SW480 (cell line): ENCODE data around the gene CHD3.
A peak's percentile ranks its signal among the peaks of the same experiment; 100 is the strongest.
"Not testable (repeated sequence)": the region's sequence is repeated elsewhere in the genome, so short reads cannot be mapped to it uniquely, and the experiment has no call there.

ENCODE experiments used
- DNase-seq: peaks from one replicate; pipeline ENCODE4 v3.0.0-alpha.2; 2016; ENCODE audit warnings: low spot score

Gene CHD3

GRCh38 chr17:7931709-7932482 is 43.3 kb downstream of the CHD3 start, which contains the start of the genes CNTROB and TRAPPC1:
Gene CNTROB (plus strand): TSS chr17:7932206. CDS start chr17:7933080, 874 bp downstream.
Gene TRAPPC1 (minus strand): TSS chr17:7931946. CDS start chr17:7931829, 117 bp downstream.
- peak; percentile 97 for DNase-seq

- peak; percentile 27 for DNase-seq
Measured at GRCh38 chr17:7932483-7932891, 43.9 kb downstream of the CHD3 start.

GRCh38 chr17:7932949-7933348 is 44.4 kb downstream of the CHD3 start:
- DNase-seq, result peak; percentile 67

- no peak for DNase-seq
Measured at GRCh38 chr17:7935859-7936258, 47.3 kb downstream of the CHD3 start.

GRCh38 chr17:7940034-7940433 is 51.4 kb downstream of the CHD3 start:
- no peak for DNase-seq

- no peak for DNase-seq
Measured at GRCh38 chr17:7940743-7941142, 52.2 kb downstream of the CHD3 start.

GRCh38 chr17:7943291-7943690 is 54.7 kb downstream of the CHD3 start:
- no peak for DNase-seq

GRCh38 chr17:7944326-7944725 is 55.7 kb downstream of the CHD3 start:
- no peak for DNase-seq

- no peak for DNase-seq
Measured at GRCh38 chr17:7945651-7946050, 57.1 kb downstream of the CHD3 start.

- no peak for DNase-seq
Measured at GRCh38 chr17:7946441-7946840, 57.9 kb downstream of the CHD3 start.

GRCh38 chr17:7947651-7948050 is 59.1 kb downstream of the CHD3 start:
- DNase-seq, result no peak

- no peak for DNase-seq
Measured at GRCh38 chr17:7950578-7950977, 62.0 kb downstream of the CHD3 start.

- DNase-seq, result no peak
Measured at GRCh38 chr17:7951143-7951792, 62.7 kb downstream of the CHD3 start.

- not testable (repeated sequence) for DNase-seq
Measured at GRCh38 chr17:7953266-7953665, 64.7 kb downstream of the CHD3 start.

- no peak for DNase-seq
Measured at GRCh38 chr17:7955414-7956227, 67.0 kb downstream of the CHD3 start.

GRCh38 chr17:7956228-7956965 is 67.8 kb downstream of the CHD3 start:
- DNase-seq, result no peak

- DNase-seq, result no peak
Measured at GRCh38 chr17:7959503-7960253, 71.1 kb downstream of the CHD3 start.

GRCh38 chr17:7961421-7961820 is 72.8 kb downstream of the CHD3 start:
- no peak for DNase-seq
